NCI-H82 (cell line): ENCODE results near the gene GRM8.
"Not testable (repeated sequence)": the region's sequence is repeated elsewhere in the genome, so short reads cannot be mapped to it uniquely, and the experiment has no call there.

ENCODE experiments used
- DNase-seq: peaks from one replicate; lab custom pipeline; 2025; lab: John Stamatoyannopoulos, UW

GRM8 gene

DNA sequence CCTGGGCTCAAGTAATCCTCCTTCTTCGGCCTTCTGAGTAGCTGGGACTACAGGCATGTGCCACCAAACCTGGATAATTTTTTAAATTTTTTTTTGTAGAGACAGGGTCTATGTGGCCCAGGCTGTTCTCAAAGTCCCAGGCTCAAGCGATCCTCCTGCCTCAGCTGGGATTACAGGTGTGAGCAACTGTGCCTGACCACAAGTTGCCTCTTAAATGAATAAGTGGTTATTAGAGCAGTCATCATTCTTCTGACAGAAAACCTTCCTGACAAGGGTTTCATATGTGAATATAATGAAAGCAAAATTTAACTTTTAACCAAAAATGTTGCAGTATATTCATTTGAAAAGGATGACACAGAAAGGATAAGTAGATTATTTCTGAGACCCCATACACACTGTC lies 532.5 kb downstream of the GRM8 start:
- DNase-seq: no peak

DNA sequence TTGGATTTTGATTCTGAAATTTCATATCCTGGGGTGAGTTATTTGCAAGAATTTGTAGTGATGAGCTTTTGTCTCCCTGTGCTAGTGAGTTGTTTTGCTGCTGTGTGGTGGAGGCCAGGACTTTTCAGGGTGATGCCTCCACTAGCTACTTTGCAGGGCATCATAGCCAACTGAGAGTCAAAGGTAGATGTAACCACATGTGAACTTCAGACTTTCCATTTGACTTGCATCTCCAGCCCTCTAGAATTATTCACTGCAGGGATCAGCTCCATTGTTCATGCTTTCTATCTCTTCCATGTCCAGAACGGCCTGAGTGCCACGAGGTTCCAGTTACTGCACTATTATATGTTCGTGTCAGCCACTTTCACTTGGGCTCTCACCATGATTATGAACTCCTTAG lies 534.3 kb downstream of the GRM8 start:
- DNase-seq: no peak

DNA sequence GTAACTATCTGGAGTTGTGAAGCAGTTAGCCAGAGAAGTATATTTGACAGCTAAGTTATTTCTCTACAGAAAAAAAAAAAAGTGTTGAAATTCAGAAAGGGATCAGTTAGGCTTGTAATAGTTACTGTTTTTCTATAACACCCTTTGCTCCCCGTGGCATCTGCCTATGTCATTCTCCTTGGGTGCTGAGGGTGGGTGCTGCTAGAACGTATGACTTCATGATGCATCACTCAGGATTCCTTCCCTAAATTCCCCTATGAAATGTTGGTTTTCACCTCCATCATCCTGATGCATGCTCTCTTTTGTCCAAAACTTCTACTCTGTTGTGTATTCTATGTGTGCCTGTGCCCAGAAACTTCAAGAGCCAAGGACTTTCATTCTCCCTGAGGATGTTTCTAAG lies 536.4 kb downstream of the GRM8 start:
- DNase-seq: no peak

DNA sequence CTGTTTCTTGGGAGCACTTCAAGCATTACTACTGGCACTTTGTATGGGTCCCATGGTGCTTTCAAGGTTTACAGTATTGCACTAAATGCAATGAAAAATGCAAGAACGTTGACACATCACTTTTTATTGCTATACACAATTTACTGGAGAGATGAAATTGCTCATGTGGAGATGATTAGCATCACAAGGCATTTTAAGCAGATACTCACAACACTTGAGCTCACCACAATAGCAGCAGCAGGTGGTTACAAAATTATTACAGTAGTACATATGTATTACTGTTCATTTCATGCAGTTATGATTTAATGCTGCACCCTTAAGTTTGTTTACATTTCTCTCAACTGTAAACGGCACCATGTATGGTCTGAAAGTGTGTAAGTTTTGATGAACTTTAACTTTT lies 537.7 kb downstream of the GRM8 start:
- no peak for DNase-seq

DNA sequence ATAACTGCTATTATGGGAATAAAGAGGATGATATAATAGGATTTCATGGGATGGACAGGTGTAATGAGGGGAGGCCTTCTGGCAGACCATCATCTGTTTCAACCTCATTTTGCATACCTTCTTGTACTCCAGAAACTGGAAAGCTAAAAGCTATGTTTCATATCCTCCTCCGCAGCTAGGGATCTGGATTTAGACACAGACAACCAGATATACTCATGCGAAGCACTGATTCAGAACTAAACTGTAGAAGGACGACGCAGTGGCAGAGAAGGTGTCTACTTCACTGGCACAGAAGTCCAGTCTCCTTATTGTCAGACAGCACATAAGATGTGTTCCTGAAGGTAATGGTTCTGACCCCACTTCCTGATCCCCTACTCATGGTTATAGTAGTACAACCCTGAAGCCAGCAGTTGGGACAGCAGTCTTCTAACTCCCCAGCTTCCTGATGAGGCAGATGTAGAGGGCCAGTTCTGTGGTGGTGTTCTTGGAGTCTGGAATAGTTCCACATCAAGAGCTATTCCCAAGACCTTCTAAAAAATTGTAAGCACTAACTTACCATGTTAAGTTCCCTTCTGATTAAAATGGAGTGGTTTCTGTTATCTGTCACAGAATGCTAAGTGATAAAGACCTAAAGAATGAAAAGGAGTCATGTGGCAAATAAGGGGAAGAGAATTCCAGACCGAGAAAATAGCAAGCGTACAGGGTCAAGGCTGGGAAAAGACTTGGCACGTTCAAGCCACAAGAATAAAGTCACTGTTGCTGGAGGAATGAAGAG lies 550.3 kb downstream of the GRM8 start:
- peak; percentile 62 for DNase-seq

DNA sequence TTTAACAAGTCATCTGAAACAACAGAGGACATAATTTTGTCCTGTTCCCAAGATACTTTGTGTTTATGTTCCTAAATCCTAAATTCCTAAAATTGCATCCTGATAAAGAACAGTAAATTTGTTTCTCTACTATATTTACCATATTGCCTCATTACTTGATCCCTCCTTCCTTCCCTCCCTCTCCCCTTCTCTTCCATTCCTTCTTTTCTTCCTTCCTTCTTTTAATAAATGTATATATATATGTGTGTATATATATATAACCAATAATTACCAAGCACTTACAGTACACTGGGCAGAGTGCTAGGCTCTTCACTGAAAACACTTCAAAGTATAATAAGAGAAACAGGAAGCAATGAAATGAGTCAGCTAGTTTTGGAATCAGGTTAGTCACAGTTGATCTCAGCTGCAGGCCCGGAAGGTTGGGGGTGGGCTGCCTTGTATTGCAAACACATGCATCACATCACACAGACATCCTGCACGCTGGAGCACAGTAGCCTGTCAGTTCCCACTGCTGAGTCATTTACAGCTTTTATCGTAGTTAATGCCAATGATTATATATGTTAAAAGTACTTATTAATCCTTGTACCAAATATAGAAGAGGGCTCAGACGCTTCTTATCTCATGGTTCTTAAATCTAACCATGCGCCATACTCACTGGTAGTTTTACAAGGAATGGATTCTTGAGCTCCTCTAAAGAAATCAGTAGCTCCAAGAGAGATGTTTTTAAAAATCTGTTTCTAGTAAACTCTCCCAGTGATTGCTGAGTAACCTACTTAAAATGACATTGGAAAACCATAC lies 551.7 kb downstream of the GRM8 start:
- DNase-seq: peak; percentile 86

DNA sequence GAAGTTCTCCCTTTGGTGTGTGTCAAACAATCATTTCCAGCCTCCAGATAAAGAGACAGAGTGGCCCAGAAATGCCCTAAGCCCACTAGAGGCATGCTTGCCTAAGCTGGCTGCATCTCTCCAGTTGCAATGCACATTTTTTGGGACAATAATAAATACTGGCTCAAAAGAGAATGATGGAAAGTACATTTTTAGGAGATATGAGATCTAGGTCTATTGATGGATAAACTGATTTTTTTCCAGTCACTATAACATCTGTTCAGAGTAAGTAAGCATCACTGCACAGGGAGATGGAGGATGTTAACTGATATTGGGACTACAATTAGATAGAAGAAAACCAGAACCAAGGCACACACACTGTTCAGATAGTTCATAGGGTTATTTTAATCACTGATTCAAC lies 553.0 kb downstream of the GRM8 start:
- peak; percentile 49 for DNase-seq

DNA sequence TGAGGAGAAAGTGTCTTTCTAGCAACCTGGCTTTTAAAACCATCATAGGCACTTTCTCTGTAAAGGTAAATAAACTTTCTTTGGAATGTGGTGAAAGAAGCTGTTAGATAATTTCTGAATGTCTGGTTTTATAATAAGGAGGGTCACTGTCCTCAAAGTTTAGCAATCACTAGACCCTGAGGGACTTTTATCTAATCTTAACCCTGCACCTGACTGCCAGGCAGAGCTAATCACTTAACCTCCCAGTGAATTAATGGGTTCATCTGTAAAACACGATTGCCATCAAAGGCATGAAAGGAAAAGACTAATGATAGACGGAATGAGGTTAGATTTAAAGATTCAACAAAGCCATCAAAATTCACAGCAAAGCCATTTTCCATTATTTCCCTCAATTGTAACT lies 553.8 kb downstream of the GRM8 start:
- peak; percentile 78 for DNase-seq

DNA sequence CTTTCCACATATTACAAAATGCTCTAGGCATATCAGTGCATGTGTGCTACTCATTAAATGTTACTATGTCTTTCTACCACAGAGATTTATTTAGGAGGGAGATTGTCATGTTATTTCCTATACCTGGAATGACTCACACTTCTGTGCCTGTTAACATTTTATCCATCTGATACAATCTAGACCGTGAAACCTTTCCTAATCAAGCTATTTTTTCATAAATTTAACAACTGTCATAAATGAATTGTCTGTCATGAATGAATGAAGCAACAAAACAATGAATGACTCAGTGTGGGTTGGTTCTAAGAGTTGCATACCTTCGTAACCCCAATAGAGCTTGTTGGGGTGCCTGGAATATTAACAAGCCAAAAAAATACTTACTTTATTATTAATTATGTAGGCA lies 554.3 kb downstream of the GRM8 start:
- no peak for DNase-seq

DNA sequence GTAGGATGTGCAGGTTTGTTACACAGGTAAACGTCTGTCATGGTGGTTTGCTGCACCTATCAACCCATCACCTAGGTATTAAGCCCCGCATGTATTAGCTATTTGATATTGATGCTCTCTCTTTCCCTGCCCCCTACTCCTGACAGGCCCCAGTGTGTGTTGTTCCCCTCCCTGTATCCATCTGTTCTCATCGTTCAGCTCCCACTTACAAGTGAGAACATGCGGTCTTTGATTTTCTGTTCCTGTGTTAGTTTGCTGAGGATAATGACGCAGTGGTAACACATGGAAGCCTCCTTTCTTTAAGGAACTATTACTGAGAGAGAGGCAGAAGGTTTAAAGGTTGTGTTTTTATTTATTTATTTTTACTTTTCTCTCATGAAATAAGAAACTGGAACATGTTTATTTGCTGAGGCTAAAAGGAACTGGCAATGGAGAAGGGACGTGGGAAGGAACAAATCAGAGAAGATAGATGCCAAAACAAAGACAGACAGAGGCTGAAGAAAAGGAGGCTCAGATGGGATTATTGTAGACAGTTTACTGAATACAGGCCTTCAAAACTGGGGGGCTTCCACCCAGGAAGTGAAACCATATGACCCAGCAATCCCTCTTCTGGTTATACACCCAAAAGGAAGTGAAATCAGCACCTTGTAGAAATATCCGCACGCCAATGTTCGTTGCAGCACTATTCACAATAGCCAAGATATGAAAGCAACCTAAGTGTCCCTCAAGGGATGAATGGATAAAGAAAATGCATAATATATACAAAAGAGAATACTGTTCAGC lies 556.3 kb downstream of the GRM8 start:
- peak; percentile 95 for DNase-seq

DNA sequence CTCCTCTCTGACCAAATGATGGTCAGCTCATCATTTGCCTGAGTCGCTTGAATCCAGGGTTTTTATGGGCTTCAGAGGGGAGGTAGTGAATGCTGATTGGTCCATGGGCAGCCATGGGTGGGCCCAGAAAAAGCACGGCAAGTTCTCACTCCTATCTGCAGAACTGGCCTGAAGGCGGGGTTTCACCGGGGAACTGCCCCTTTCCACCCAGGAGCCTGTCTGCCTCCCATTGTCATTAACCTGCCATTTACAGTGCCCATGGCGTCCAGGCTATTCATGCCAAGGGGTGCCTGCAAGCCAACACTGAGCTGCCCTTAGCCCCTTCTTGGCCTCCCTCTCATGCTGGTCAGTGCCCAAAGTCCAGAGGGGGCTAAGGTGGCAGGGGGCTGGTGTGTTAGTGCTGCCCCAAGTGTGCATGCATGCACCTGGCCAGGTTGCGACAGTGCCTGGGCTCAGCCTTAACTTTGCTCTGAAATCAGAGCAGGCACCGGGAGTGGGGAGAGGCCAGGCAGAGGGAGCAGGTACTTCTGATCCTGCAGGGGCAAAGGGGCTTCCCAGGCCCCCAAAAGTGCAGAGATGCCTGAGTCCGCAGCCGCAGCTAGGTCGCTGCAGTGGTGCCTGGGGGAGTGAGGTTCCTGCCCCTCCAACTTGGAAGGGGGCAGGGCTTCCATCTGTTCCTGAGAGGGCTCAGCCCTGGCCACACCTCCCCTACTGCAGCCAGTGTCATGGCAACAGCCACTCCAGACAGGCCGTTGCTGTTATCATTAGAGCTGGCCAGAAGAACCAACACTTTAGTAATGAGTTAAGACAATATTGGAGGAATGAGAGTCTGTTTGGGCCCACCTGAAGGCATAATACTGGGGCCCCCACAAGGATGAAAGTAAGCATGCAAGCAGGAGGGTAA lies 561.6 kb downstream of the GRM8 start:
- DNase-seq: peak; percentile 29

DNA sequence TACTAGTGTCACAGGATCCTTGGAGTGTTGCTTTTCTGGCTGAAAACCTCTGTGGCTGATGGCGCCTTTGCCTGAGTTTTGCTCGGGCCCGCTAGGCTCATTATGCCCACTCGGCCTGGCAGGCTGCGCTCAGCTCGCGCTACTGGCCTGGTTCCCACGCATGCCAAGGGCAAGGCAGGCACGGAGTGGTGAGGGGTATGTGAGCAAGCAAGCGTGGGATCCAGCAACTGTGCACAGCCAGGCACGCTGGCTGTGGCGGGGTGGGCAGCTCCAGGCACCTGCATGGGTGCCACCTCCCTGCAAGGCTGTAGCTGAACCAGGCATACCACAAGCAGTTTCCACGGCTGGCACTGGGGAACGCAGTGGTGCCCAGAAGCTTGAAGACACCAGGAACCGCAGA lies 562.6 kb downstream of the GRM8 start:
- no peak for DNase-seq

DNA sequence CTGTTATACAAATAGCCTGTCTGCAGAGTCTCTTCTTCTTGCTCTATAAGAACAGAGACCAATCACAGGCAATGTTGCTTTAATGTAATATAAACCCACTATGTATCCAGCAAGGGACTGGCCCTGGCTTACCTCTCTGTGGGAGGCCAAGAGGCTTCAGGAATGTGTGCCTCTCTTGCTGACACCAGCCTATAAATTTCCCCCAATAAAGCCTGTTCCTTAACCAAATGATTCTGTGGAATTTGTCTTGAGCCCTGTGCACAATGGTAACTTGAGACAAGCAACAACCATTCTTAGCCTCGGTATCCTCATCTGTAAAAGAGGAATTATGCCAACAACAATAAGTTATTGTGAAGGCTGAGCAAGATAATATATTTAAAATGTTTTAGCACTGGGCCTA lies 563.7 kb downstream of the GRM8 start:
- no peak for DNase-seq

DNA sequence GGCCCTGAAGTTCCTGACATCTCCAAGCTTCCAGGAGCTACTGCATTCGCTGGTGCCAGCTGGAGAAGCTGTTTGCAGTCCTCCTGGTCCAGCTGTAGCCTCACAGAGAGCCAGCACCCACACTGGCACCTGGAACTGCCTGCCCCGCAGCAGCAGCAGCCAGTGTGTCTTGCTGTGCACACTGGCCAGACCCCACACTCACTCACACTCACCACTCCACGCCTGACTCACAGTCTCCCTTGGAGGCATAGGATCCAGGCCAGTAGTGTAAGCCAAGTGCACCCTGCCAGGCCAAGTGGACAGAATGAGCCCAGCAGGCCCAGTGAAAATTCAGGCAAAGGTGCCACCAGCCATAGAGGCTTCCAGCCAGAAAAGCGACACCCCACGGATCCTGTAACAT lies 566.3 kb downstream of the GRM8 start:
- DNase-seq: no peak

DNA sequence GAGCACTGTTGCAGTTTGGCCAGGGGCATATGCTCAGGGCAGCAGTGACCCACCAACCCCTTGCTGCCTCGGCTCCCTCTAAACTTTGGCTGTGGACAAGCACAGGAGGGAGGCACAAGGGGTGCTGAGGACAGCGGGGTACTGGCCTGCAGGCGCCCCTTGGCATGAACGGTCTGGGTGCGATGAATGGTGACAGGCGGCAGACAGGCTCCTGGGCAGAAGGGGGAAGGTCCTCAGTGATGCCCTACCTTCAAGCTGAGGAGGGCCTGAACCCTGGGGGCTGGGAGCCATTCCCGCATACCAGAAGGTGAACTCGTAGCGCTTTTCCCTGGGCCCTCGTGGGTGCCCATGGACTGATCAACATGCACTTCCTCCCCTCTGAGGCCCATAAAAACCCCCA lies 567.1 kb downstream of the GRM8 start:
- DNase-seq: no peak

DNA sequence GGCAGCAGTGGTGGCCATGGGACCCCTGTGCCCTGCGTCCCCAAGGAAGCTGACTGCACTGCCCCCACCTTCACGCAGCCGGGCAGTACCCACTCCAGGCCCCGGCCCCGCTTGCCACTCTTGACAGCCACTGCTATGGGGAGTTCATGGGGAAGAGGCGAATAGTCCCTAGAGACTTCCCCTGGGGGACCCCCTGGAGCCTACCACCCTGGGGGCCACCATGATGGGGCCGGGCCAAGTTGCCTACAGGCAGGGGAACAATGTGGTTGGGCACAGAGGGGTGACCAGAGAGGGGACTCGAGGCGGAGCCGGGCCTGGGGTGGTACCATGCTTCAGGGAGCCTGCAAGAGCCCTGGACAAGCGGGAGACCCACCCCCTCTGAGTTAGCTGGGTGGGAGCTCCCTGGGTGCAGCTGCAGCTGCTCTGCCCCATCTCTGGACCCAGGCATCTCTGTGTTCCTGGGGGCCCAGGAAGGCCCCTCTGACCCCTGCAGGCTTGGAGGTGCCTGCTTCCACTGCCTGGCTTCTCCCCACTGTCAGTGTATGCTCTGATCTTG lies 567.6 kb downstream of the GRM8 start:
- DNase-seq: no peak

DNA sequence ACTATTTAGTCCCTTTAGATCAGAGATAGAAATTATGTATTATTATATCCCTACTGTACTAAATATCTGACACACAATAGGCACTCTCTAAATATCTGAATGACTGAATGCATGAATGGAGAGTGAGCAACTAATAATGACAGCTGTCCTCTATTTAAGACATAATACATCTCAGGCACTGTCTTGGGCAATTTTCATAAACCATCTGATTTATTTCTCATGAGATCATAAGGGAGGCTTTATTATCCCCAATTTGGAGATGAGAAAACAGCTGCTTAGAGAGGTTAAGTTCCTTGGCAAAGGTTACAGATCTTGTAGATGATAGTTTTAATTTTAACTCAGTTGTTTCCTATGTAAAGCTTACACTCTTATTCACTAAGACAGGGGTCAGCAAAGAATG lies 570.6 kb downstream of the GRM8 start:
- no peak for DNase-seq

DNA sequence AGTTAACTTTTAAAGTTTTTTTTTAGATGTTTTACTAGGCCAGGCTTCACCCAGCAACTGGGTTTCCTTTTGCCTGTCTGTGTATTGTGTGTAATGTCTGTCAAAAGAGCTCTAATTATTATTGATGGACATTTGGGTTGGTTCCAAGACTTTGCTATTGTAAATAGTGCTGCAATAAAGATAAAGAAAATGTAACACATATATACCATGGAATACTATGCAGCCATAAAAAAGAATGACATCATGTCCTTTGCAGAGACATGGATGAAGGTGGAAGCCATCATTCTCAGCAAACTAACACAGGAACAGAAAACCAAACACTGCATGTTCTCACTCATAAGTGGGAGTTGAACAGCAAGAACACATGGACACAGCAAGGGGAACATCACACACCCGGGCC lies 584.0 kb downstream of the GRM8 start:
- DNase-seq: not testable (repeated sequence)

DNA sequence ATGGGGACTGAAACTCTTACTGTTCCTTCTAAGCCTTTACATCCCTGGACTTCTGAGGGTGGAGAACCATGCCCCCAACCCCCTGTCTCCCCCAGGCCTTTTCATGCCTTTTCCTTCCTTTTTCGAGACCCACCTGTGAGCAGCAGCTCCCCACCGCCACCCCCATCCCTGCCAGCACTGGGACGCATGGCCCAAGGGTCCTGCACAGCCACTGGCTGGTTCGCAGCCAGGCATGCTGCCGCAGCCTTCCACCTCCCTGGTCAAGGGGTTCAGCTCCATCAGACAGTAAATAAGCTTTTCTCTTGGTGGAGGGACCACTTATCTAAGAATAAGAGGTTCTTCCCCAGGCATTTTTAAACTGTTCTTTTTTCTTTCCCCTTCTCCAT lies 584.4 kb downstream of the GRM8 start:
- DNase-seq: no peak

DNA sequence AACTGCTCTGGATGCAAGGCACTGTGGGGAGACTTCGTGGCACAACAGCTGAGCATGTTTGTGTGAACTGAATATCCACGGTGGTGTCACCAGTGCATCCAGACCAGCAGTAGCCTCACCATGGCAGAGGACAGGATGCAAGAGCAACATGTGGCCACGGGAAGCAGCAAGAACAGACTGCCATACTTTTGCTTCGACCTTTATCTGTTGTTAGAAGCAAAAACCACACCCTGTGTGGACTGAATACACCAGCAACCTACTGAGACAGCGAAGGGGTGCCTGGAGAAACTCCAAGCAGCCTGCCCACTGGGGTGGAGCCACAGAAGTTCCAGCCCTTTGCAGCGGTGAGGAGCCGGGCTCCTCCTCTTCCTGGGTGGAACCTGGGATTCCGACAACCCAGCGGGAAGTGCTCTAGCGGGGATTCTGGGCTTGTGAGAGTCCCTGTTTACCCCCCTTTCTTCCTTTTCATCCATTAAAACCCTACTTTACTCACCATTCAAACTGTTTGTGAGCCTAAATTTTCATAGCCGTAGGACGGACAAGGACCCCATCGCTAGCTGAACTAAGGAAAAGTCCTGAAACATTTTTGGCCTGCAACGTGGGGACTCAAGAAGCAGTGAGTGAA lies 584.9 kb downstream of the GRM8 start:
- no peak for DNase-seq

DNA sequence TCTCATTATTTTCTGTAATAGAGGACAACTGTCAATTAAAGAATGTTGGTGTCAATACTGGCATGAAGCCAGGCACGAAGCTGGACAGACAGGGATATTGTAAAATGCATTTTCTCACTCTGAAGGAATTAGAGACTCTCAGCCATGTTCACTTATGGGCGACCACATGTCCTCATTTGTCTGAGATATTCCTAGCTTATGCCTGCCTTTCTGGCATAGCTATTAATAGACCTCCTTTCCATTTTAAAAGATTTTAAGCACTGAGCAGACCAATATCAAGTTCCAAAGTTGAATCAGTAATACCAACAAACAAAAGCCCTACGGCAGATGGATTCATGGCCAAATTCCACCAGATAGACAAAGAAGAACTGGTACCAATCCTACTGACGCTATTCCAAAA lies 589.9 kb downstream of the GRM8 start:
- DNase-seq: no peak
